GM19468 (cell line): ENCODE results near the gene RORB.

Experiments used
- ATAC-seq: cut with Tn5 transposase; IDR thresholded peaks from one replicate; pipeline ENCODE4 v1.9.1; 2021; ENCODE audit warnings: mild to moderate bottlenecking, moderate library complexity, moderate number of reproducible peaks; ENCODE audit not compliant: unreplicated experiment; ENCODE audit errors: extremely low read depth

The RORB gene

DNA sequence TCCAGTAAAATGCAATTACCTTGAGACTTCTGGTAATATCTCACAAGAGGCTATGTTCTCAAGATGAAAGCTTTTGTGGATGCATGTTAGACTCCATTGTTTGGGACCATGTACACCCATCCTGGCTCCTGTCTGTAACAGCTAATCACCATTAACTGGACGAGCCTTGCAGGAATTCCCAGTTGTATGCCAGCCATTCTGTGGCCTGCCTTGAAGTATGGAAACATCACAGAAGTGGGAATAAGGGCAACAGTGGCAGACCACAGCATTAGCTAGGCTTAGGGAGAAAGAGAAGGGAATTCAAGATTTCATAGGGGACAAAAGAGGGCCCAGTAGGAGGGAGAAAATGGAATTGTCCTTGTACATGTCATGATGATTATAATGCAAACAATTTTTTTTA lies 79.0 kb downstream of the RORB start:
- no peak for ATAC-seq

DNA sequence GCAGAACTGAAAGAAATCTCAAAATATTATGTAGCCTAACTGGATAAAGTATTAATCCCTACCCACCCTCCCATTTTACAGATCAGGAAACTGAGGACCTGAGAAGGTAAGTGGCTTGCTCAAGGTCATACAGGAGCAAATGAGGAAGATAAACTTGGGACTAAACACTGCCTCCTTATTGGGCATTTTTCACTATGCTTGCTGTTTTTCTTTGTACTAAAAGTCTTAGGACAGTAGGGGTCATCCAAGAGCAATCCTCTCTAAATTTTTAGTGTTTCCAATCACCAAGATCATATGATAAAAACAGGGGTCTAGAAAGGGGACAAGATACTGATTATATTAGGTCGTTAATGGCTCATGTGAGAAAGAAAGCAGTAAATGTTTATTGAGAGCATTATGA lies 80.8 kb downstream of the RORB start:
- ATAC-seq, result no peak

DNA sequence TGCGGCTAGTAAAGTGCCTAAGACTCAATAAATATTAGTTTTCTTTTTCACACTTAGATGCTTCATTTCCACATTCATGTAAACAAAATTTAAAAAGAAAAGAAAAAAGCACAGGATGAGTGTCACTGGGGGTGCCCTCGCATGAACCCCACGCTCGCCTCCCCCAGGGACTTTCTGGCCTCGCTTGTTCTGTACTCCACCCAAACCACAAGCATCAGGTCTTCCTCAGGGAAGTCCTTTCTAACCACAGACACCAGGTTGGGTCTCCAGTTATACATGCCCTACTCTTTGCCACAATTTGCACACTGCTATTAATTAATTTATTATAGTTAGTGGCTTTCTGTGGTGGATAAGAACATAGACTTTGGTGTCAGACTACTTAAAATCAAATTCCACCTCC lies 92.4 kb downstream of the RORB start:
- no peak for ATAC-seq

GRCh38 chr9:74595286-74595685 lies 98.2 kb downstream of the RORB start:
- no peak for ATAC-seq

GRCh38 chr9:74598874-74599273 lies 101.7 kb downstream of the RORB start:
- ATAC-seq, result no peak

GRCh38 chr9:74609671-74610405 lies 112.7 kb downstream of the RORB start:
- no peak for ATAC-seq

- ATAC-seq, result no peak
Observed at GRCh38 chr9:74610523-74611061, 113.5 kb downstream of the RORB start.

GRCh38 chr9:74630228-74630627 lies 133.1 kb downstream of the RORB start:
- ATAC-seq, result no peak

GRCh38 chr9:74639112-74639511 lies 142.0 kb downstream of the RORB start:
- ATAC-seq, result no peak

DNA sequence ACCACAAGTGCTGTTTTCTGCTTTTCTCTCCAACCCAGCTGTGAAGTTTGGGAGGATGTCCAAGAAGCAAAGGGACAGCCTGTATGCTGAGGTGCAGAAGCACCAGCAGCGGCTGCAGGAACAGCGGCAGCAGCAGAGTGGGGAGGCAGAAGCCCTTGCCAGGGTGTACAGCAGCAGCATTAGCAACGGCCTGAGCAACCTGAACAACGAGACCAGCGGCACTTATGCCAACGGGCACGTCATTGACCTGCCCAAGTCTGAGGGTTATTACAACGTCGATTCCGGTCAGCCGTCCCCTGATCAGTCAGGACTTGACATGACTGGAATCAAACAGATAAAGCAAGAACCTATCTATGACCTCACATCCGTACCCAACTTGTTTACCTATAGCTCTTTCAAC lies 145.2 kb downstream of the RORB start:
- ATAC-seq, result no peak

GRCh38 chr9:74643303-74643923 lies 146.3 kb downstream of the RORB start:
- ATAC-seq, result no peak

DNA sequence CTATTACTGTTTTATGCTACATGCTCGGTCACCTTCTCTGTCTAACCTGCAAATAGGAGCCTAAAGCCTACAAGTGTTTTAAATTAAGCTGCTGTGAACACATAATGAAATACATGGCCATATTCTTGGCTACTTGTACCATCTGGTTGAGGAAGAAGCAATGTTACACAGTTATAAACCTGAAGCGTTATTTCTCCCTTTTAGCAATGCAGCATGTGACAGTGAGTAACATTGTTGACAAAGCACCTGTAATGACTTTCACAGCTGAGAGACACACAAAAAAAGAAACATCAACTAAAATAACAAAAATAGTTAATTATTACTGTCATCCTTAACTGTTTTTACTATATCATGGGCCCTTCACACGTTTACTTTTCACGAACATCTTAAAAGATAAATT lies 146.9 kb downstream of the RORB start:
- ATAC-seq, result no peak

GRCh38 chr9:74645007-74645639 lies 148.0 kb downstream of the RORB start:
- ATAC-seq, result no peak

DNA sequence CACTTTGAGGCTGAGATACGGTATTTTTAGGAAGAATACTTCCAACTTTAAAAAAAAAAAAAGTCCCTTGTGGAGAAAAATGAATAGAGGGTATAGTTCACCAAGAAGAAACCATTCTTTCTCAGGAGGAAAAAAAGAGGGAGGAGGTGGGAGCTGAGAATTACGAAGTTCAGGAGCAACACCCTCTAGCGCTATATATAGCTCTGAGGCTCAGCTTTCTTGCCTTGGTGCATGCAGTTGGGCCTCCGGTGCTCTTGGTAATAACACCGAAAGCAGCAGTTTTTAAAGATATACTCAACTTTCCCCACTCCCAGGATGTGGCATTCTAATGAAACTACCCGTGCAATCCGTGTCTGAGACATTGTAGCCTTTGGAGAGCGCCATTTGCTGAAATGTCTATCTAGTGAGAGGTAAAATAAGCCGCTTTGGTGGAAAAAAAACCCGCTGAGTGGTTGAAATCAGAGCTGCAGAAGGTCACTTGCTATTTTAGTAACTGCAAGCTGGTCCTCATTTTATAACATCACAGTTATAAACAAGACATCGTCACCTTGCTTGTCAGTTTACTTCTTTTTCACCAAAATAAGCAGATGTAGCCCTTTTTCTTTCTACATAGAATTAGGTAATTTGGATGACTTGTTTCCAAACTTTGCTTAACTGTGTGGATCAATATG lies 156.4 kb downstream of the RORB start:
- no peak for ATAC-seq

GRCh38 chr9:74662674-74663073 lies 165.5 kb downstream of the RORB start:
- ATAC-seq, result no peak

GRCh38 chr9:74663439-74663838 lies 166.3 kb downstream of the RORB start:
- no peak for ATAC-seq

GRCh38 chr9:74666625-74667316 lies 169.6 kb downstream of the RORB start:
- no peak for ATAC-seq

GRCh38 chr9:74672237-74672636 lies 175.1 kb downstream of the RORB start:
- no peak for ATAC-seq

- ATAC-seq, result no peak
Observed at GRCh38 chr9:74674077-74674476, 176.9 kb downstream of the RORB start.

- ATAC-seq, result no peak
Observed at GRCh38 chr9:74681906-74682305, 184.8 kb downstream of the RORB start.
